BJ (cell line): ENCODE measurements around the gene SRGAP1. TPM values are rescaled to one million over a fixed set of nuclear protein-coding genes. Genes with fewer than 3 reads are reported as not detected.

Experiments
- CTCF ChIA-PET: fragments of 350-600 bp; formaldehyde crosslinking; extraction: SDS; loops from one replicate; lab custom pipeline; 2021; ENCODE audit warnings: antibody characterized with exemption, inconsistent platforms; lab: Yijun Ruan, JAX
- POLR2A ChIA-PET: fragments of 300-600 bp; sonication (Branson Sonifier 250); formaldehyde crosslinking; extraction: SDS; loops from one replicate; lab custom pipeline; 2021; ENCODE audit warnings: antibody characterized with exemption; lab: Charles Lee
- DNase-seq: peaks from one replicate; pipeline ENCODE4 v3.0.0-alpha.2; 2011; ENCODE audit warnings: low read depth
- H3K27me3 ChIP-seq: 2 replicates; pipeline ENCODE4 v1.6.0; 2011; ENCODE audit warnings: low read length; ENCODE audit not compliant: control insufficient read depth, insufficient read depth
- H3K36me3 ChIP-seq: 2 replicates; pipeline ENCODE4 v1.5.1; 2011; ENCODE audit warnings: low read length; ENCODE audit not compliant: control insufficient read depth, insufficient read depth
- H3K4me3 ChIP-seq: 2 replicates; pipeline ENCODE4 v1.5.1; 2011; ENCODE audit warnings: low read depth, mild to moderate bottlenecking, control low read depth, low read length
- polyA plus RNA-seq: library from polyadenylated mRNA; depleted of rRNA; stranded (reverse); fragments of >200 nt; gene quantifications from 2 replicates; pipeline ENCODE4 v1.2.3, GENCODE V29; 2011
- TF ChIP-seq, protein P1 (sequence below): IDR thresholded peaks from 2 replicates; pipeline ENCODE4 v1.5.1; 2011; ENCODE audit warnings: low read depth, mild to moderate bottlenecking, control low read depth, inconsistent platforms, low read length, moderate library complexity; ENCODE audit not compliant: insufficient read depth

SRGAP1 gene
- polyA plus RNA-seq, 1 experiment, result 15.7 TPM

DNA sequence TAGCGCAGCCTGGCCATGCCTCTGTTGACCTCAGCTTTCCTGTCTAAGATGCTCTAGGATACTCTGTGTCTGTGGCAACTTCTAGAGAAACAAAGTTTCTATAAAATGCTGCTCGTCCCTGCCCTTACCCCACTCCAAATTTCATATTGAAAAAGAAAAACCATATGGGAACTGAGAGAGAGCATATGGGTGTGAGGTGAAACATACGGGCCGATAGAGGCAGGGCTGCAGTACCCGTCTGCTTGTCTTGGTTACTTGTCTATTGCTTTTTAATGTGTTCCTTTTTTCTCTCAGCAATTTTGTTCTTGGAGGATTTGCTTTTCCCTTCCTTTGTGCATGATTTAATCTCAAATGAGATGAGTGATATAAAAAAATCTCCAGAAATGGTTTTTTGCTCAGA is 113.0 kb downstream of the SRGAP1 start:
- TF ChIP-seq, protein P1, sequence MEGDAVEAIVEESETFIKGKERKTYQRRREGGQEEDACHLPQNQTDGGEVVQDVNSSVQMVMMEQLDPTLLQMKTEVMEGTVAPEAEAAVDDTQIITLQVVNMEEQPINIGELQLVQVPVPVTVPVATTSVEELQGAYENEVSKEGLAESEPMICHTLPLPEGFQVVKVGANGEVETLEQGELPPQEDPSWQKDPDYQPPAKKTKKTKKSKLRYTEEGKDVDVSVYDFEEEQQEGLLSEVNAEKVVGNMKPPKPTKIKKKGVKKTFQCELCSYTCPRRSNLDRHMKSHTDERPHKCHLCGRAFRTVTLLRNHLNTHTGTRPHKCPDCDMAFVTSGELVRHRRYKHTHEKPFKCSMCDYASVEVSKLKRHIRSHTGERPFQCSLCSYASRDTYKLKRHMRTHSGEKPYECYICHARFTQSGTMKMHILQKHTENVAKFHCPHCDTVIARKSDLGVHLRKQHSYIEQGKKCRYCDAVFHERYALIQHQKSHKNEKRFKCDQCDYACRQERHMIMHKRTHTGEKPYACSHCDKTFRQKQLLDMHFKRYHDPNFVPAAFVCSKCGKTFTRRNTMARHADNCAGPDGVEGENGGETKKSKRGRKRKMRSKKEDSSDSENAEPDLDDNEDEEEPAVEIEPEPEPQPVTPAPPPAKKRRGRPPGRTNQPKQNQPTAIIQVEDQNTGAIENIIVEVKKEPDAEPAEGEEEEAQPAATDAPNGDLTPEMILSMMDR, result no peak
- DNase-seq, result no peak
- Histone ChIP-seq H3K4me3 (no peak overlapping the region), H3K36me3 (no peaks in the 10 kb centered on the region), H3K27me3 (no peaks in the 10 kb centered on the region)
- POLR2A ChIA-PET, result no interaction called here
- CTCF ChIA-PET, result interaction anchor here (0.8 kb wide), 1 partner anchor 19 kb away, joined by 3 read pairs; no protein-coding TSS in a partner anchor

DNA sequence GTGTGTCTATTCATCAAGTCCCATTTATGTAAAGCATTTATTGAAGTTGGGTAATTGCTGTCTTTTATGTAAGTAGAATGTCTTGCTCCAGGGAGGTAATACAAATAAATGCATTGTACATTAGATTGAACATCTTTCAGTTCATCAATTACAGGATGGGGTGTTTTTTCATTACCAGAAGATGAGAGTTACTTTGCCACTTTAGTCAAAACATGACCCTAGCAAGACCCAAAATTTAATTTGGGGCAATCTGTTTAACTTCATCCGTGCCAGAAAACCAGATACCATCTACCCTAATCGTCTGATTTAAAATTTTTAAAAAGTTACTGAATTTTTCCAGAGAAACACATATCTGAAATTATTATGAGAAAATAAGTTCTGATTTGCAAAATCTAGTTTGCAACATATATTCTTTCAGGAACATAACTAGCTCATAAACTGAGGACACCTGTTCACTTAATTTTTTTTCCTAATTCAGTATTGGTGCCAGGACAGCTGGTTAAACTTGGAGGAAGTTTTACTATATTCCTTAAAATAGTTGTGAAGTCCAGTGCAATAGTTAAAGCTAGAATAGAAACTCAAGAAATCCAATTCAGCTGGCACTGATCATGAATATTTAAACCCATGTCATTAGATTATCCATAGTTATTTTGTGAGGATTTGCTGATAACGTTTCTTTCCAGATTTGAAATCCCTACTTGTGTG is 114.5 kb downstream of the SRGAP1 start:
- H3K4me3 ChIP-seq, result no peak overlapping the region
- H3K36me3 ChIP-seq, result no peaks in the 10 kb centered on the region
- CTCF ChIA-PET, result interaction anchor here (1.6 kb wide), 1 partner anchor 16 kb away, joined by 3 read pairs; no protein-coding TSS in a partner anchor
- no peak for DNase-seq
- POLR2A ChIA-PET, result no interaction called here
- TF ChIP-seq, protein P1, result no peak
- H3K27me3 ChIP-seq, result no peaks in the 10 kb centered on the region

DNA sequence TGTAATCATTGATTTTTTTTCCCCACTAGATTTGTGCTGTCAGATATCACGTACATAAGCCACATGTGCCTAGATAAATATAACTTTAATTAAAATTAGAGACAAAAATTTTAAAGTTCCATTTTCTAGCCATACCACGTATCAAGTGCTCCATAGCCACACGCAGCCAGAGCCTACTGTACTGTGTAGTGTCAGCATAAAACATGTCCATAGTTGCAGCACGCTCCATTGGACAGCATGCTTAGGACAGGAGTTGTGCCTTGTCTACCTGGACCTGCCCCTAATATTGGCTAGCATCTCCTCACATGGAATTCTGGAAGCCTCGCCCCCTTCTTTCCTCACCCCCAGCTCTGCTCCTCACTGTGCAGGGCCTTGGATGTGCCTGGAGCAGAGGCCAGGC is 116.5 kb downstream of the SRGAP1 start:
- TF ChIP-seq, protein P1, result no peak
- no peaks in the 10 kb centered on the region for H3K27me3 ChIP-seq
- ChIA-PET CTCF (no interaction called here), POLR2A (no interaction called here)
- H3K4me3 ChIP-seq, result no peak overlapping the region
- no peak for DNase-seq
- no peaks in the 10 kb centered on the region for H3K36me3 ChIP-seq

DNA sequence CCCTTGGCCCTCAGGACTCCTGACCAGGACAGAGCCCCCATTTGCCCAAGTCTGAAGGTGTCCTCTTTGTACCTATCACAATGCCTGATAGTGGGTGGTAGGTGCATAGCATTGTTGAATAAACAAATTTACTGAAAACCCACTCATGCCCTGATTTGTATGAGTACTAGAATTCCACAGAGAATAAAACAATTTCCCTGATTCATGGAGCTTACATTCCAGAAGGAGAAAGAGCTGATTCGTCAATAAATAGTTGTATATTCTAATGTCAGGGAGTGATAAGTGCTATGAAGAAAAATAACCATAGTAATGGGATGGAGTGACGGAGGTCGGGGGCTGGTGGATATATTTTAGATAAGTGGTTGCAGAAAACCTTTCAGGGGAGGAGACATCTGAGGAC is 117.0 kb downstream of the SRGAP1 start:
- ChIA-PET CTCF (no interaction called here), POLR2A (no interaction called here)
- TF ChIP-seq, protein P1, result no peak
- H3K27me3 ChIP-seq, result no peaks in the 10 kb centered on the region
- no peak for DNase-seq
- H3K36me3 ChIP-seq, result no peaks in the 10 kb centered on the region
- no peak overlapping the region for H3K4me3 ChIP-seq

DNA sequence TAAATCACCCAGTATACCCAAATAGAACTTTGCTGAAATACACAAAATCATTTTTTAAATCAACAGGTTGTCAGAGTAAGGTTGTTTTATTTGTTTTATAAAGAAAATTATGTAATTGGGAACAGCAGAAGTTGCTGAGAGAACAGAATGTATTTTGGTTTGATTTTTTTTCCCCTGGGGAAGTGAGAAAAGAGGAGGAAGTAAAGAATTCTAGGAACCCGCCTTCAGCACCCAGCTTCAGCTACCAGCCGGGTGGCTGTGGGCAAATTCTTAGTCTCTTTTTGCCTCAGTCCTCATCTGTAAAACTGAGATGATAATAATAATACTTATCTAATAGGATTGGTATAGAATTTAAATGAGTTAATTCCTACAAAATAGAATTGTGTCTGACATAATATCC is 119.4 kb downstream of the SRGAP1 start:
- POLR2A ChIA-PET, result no interaction called here
- CTCF ChIA-PET, result interaction anchor here (0.7 to 1.2 kb wide), 2 partner anchors 120 to 310 kb away, joined by 3 to 9 read pairs; partner anchors contain the start of gene SRGAP1
- Histone ChIP-seq H3K27me3 (no peaks in the 10 kb centered on the region), H3K4me3 (no peak overlapping the region), H3K36me3 (no peaks in the 10 kb centered on the region)
- TF ChIP-seq, protein P1, result no peak
- no peak for DNase-seq
